Muscle of leg (tissue), 11 donors: ENCODE data around the gene GDF10. TPM values are rescaled to one million over a fixed set of nuclear protein-coding genes. Genes with fewer than 3 reads are reported as not detected.
A peak's percentile ranks its signal among the peaks of the same experiment; 100 is the strongest.

Source experiments
- DNase-seq: peaks from one replicate; pipeline ENCODE4 v3.0.0; 2013
- H3K27ac ChIP-seq: one replicate; pipeline ENCODE4 v1.5.1; 2013; ENCODE audit warnings: mild to moderate bottlenecking, low read length, control low read depth
- H3K27me3 ChIP-seq: one replicate; pipeline ENCODE4 v1.6.1; 2013; ENCODE audit warnings: low read length; ENCODE audit not compliant: control insufficient read depth, insufficient read depth
- H3K36me3 ChIP-seq: one replicate; pipeline ENCODE4 v1.6.1; 2013; ENCODE audit warnings: low read length; ENCODE audit not compliant: control insufficient read depth, insufficient read depth
- H3K4me1 ChIP-seq: one replicate; pipeline ENCODE4 v1.6.1; 2013; ENCODE audit warnings: low read length; ENCODE audit not compliant: control insufficient read depth, insufficient read depth
- H3K4me3 ChIP-seq: one replicate; pipeline ENCODE4 v1.5.1; 2013; ENCODE audit warnings: low read length, control low read depth
- H3K9me3 ChIP-seq: replicated peaks from 2 replicates; pipeline ENCODE4 v1.6.1; 2013; ENCODE audit warnings: low read depth, low read length; ENCODE audit not compliant: control insufficient read depth
- WGBS: methylation state at CpG from one replicate; pipeline ENCODE4 v1.1.5; 2013; ENCODE audit warnings: missing lambda C conversion rate; ENCODE audit not compliant: insufficient coverage; 5-methylcytosine and 5-hydroxymethylcytosine counted together
- polyA plus RNA-seq, 8 donors: library from polyadenylated mRNA; unstranded; fragments of 120-200 nt; gene quantifications; one replicate each; pipeline versions ENCODE4 v1.2.1 to v1.2.3, GENCODE V29; 2013; ENCODE audit warnings: inconsistent platforms in 1 of 8, low replicate concordance in 1 of 8; ENCODE audit not compliant: insufficient read length in 8 of 8, insufficient read depth in 1 of 8
- total RNA-seq: library from RNA; stranded (reverse); fragments of 120-200 nt; gene quantifications from one replicate; pipeline ENCODE4 v1.2.4, GENCODE V29; 2013

GDF10 gene
- total and polyA plus RNA-seq, 9 donors = 0.08 to 6.1 (median 0.98) TPM

GRCh38 chr10:47291682-47292081 is 8.3 kb upstream of the GDF10 start:
- Histone ChIP-seq H3K27ac (no peak overlapping the region), H3K9me3 (no peaks in the 10 kb centered on the region), H3K27me3 (peaks cover 23% of the 10 kb centered on the region), H3K36me3 (no peaks in the 10 kb centered on the region), H3K4me3 (no peak overlapping the region), H3K4me1 (peaks cover 5% of the 10 kb centered on the region)
- no peak for DNase-seq
- 81% methylated on average over 2 of the region's 3 CpGs for WGBS

DNA sequence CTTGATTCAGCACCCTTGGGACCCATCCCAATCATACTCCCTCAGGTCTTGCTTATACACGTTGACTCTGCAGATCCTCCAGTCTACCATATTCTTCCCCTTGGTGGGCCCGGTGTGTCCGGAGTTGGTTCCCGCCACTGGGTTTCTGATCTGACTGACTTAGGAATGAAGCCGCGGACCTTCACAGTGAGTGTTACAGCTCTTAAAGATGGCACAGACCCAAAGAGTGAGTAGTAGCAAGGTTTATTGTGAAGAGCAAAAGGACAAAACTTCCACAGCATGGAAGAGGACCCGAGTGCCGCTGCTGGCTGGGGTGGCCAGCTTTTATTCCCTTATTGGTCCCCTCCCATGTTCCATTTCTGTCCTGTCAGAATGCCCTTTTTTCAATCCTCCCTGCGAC is 5.9 kb upstream of the GDF10 start:
- H3K27ac ChIP-seq = no peak overlapping the region
- no peaks in the 10 kb centered on the region for H3K36me3 ChIP-seq
- H3K4me3 ChIP-seq = no peak overlapping the region
- H3K9me3 ChIP-seq = no peaks in the 10 kb centered on the region
- no peak for DNase-seq
- 100% methylated on average over 3 of the region's 9 CpGs for WGBS
- H3K27me3 ChIP-seq = peaks cover 26% of the 10 kb centered on the region
- peaks cover 5% of the 10 kb centered on the region for H3K4me1 ChIP-seq

GRCh38 chr10:47294501-47294900 is 5.5 kb upstream of the GDF10 start:
- no peak for DNase-seq
- Histone ChIP-seq H3K9me3 (no peaks in the 10 kb centered on the region), H3K27me3 (peaks cover 28% of the 10 kb centered on the region), H3K27ac (no peak overlapping the region), H3K4me1 (peaks cover 5% of the 10 kb centered on the region), H3K4me3 (no peak overlapping the region), H3K36me3 (no peaks in the 10 kb centered on the region)
- WGBS = no CpG with 5 or more reads among the region's 5 CpGs

DNA sequence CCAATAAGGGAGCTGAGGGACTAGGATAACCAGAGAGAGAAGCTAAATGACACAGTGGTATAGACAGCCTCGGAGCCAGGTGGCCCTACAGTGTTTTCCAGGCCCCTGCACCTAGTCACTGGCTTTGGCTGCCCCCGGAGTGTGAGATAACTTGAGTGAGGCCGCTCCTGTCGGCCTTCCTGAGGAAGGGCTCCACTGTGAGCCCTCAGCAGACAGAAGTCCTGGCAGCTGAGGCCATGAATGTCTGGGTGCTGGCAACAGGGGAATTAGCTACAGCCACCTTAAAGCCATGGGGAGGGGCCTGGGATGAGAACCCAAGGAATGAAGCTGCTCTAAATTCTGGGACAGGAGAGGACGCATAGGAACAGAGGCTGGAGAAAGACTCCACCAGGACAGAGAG is 4.6 kb upstream of the GDF10 start:
- no peak overlapping the region for H3K4me3 ChIP-seq
- H3K9me3 ChIP-seq = no peaks in the 10 kb centered on the region
- no peaks in the 10 kb centered on the region for H3K36me3 ChIP-seq
- no peak for DNase-seq
- peaks cover 28% of the 10 kb centered on the region for H3K27me3 ChIP-seq
- 73% methylated on average over 5 of the region's 5 CpGs for WGBS
- H3K27ac ChIP-seq = no peak overlapping the region
- peaks cover 8% of the 10 kb centered on the region for H3K4me1 ChIP-seq

- H3K27ac ChIP-seq = no peak overlapping the region
- DNase-seq = peak; percentile 42
- peaks cover 17% of the 10 kb centered on the region for H3K4me1 ChIP-seq
- H3K4me3 ChIP-seq = no peak overlapping the region
- H3K36me3 ChIP-seq = no peaks in the 10 kb centered on the region
- H3K27me3 ChIP-seq = peaks cover 36% of the 10 kb centered on the region
- H3K9me3 ChIP-seq = no peaks in the 10 kb centered on the region
- WGBS = 0% methylated on average over 3 of the region's 12 CpGs
Measured at GRCh38 chr10:47296156-47296894, 3.7 kb upstream of the GDF10 start.

- 80% methylated on average over 1 of the region's 1 CpG for WGBS
- Histone ChIP-seq H3K27ac (no peak overlapping the region), H3K4me3 (no peak overlapping the region), H3K4me1 (peaks cover 19% of the 10 kb centered on the region), H3K27me3 (peaks cover 41% of the 10 kb centered on the region), H3K9me3 (no peaks in the 10 kb centered on the region), H3K36me3 (no peaks in the 10 kb centered on the region)
- no peak for DNase-seq
Measured at GRCh38 chr10:47296941-47297340, 3.1 kb upstream of the GDF10 start.

DNA sequence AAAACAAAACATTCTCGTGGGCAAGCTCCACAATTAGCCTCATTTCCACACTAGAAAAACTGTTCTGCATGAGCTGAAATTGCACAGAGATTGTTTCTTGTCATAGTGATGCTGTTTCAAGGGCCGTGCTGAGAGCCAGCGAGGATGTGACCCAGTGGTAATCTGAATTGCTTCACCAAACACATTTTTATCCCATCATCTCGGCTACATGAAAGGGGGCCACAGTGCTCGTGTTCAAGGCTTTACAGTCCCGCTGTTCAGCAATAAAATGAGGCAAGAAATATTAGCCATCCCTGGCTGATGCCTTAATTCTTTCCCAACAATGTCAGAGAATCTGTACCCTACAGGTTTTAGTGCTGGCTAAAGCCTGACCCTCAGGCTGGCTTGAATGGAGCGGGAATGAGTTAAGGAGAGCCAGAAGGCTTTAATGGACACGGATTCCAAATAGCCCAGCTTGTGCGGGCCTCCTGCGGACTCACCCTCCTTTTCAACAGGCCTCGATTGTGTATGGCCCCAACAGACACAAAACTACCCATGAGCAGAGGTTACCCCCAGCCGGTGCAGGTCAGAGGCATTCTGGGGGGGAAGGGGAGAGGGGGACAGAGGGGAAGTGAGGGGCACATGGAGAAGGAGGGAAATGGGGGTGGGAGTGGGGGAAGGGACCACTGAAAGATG is 2.0 kb upstream of the GDF10 start:
- Histone ChIP-seq H3K9me3 (no peaks in the 10 kb centered on the region), H3K36me3 (no peaks in the 10 kb centered on the region), H3K27me3 (peaks cover 48% of the 10 kb centered on the region), H3K4me3 (no peak overlapping the region), H3K27ac (no peak overlapping the region), H3K4me1 (peaks cover 19% of the 10 kb centered on the region)
- no peak for DNase-seq
- WGBS = 78% methylated on average over 5 of the region's 12 CpGs

DNA sequence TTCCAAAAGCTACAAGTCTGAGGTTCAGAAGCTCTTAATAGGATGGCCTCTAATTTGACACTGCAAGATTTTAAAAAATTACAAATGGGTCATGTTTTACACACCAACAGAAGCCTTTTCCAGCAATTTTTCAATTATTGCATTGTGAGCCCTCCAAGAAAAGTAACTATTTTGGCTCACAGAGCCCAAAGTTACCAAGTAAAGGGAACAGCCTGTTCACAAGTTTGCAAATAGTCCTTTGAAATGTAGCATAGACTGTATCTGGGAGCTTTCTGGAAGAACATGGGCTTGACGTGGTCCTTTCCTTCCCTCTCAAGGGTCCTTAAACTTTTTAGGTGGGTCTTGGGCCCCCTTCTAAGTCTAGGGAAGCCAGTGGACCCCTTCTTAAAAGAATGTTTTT is 1.3 kb upstream of the GDF10 start:
- WGBS = 60% methylated on average over 1 of the region's 1 CpG
- no peaks in the 10 kb centered on the region for H3K36me3 ChIP-seq
- H3K9me3 ChIP-seq = no peaks in the 10 kb centered on the region
- H3K27me3 ChIP-seq = peaks cover 52% of the 10 kb centered on the region
- no peak for DNase-seq
- H3K4me3 ChIP-seq = no peak overlapping the region
- no peak overlapping the region for H3K27ac ChIP-seq
- H3K4me1 ChIP-seq = peaks cover 19% of the 10 kb centered on the region

- Histone ChIP-seq H3K36me3 (no peaks in the 10 kb centered on the region), H3K4me1 (peaks cover 19% of the 10 kb centered on the region), H3K4me3 (peak overlapping the region; percentile 33), H3K27ac (no peak overlapping the region), H3K9me3 (no peaks in the 10 kb centered on the region), H3K27me3 (peaks cover 47% of the 10 kb centered on the region)
- WGBS = 3% methylated on average over 56 of the region's 57 CpGs
- no peak for DNase-seq
Measured at GRCh38 chr10:47300429-47300931, 483 bp downstream of the GDF10 start.

DNA sequence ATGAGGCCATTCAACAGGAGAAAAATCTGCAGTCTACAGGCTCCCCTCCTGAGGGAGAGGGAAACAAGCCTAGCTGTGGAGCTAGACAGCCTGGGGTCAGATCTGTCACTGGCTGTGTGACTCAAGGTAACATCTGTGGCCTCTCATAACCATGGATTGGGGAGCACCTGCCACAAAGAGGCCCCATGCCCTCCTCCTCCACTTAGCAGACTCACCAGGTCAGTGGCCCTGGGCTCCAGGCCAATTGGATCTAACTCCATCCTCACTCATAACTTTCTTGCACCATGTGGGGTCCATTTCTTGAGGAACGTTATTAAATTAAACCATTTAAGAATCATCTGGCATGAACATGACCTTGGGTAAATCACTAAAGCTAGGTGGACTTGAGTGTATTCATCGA is 1.8 kb downstream of the GDF10 start:
- H3K36me3 ChIP-seq = no peaks in the 10 kb centered on the region
- 100% methylated on average over 1 of the region's 2 CpGs for WGBS
- H3K27me3 ChIP-seq = peaks cover 45% of the 10 kb centered on the region
- no peak overlapping the region for H3K4me3 ChIP-seq
- H3K9me3 ChIP-seq = no peaks in the 10 kb centered on the region
- peaks cover 14% of the 10 kb centered on the region for H3K4me1 ChIP-seq
- DNase-seq = no peak
- H3K27ac ChIP-seq = no peak overlapping the region
